ENCODE results near the gene AMPD1. TPM values are rescaled to one million over a fixed set of nuclear protein-coding genes. Genes with fewer than 3 reads are reported as not detected.

The AMPD1 gene
- total RNA-seq, 2 experiments from 2014 or later = not detected

Other genes starting within 250 kb of the AMPD1 start
- gene TRIM33, start 184.3 kb downstream of the AMPD1 start, total RNA-seq = 10 to 100 TPM; 23.1 to 25.0 TPM
- 10 to 100 TPM; 46.5 to 48.0 TPM for gene BCAS2, start 113.9 kb downstream of the AMPD1 start, total RNA-seq
- gene DENND2C, start 25.5 kb downstream of the AMPD1 start, total RNA-seq = under 1 TPM; 0.31 to 0.47 TPM
- 10 to 100 TPM; 42.1 to 43.9 TPM for gene NRAS, start 21.2 kb upstream of the AMPD1 start, total RNA-seq
- gene CSDE1, start 62.4 kb upstream of the AMPD1 start, total RNA-seq = 100 to 1,000 TPM; 533 to 579 TPM
- gene SIKE1, start 85.1 kb upstream of the AMPD1 start, total RNA-seq = 10 to 100 TPM; 60.2 to 60.6 TPM
- gene SYCP1, start 159.3 kb upstream of the AMPD1 start, total RNA-seq = not detected